HS-27A (cell line): ENCODE results near the gene CSRP2.
A peak's percentile ranks its signal among the peaks of the same experiment; 100 is the strongest.

Source experiments
- DNase-seq: peaks from one replicate; pipeline ENCODE4 v3.0.0-alpha.2; 2012; ENCODE audit warnings: low read depth, missing footprints

The CSRP2 gene

DNA sequence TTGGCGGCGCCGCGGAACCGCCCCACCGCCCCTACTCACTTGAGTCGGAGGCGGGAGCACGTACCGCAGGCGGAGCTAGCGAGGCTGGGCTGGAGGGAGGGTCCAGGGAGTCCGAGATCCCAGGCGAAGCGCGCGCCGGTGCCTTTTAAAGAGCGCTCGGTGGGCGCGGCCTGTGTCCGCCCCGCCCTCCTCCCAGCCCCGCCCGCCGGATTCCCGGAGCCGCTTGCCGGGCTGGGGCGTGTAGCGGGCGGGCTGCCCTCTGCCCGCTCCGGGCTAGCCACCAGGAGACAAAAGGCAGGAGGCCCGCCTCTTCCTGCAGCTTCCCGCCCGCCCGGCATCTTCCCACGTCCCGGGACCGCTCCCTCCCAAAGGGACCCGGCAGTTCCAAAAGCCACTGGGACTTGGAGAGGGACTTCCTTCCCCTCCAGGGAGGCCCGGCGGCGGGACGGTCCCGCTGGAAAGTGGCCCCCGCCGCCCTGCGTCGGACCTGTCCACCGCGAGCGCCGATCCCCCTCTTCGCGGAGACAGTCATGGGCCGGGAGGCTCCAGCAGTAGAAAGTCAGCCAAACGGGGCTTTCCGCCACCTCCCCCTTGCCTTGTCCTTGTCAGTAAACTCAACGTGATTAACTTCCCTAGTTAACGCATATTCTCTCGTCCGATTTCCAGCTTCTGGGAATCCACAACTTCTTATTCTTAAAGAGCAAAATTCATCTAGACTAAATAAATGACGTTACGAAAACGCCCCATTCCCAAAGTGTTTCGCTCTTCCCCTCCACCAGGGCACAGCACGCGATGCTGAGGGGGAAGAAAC lies at the start of gene CSRP2:
Gene CSRP2 (minus strand): TSS at position 121 of the 811 bp plus-strand sequence. CDS start 12,759 bp downstream, outside the sequence.
- peak; percentile 68 for DNase-seq

DNA sequence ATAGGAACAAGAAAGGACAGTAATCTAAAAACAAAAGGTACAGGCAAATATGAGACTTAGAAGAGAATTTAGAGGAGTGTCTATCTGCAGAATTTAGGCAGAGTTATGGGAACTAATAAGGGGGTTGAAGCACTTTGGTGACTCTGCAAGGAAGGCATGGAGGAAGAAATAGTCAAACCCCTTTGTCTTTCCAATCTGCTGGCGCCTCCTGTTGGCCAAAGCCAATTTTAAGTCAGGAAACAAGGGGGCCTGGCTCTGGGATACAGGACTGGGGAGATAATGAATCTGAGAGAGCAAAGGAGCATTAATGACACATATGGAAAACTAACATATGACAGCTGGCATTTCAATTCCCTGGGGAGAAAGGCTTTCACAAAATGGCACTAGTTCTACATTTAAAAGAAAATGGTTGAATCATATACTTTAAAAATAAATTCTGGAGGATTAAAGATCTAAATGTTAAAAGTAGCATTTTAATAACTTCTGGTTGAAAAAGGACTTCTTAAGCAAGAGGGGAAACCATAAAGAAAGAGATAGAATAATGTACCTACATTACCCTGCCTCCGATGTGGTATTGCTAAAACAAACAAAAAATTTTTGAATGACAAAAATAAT lies 48.5 kb upstream of the CSRP2 start:
- no peak for DNase-seq

DNA sequence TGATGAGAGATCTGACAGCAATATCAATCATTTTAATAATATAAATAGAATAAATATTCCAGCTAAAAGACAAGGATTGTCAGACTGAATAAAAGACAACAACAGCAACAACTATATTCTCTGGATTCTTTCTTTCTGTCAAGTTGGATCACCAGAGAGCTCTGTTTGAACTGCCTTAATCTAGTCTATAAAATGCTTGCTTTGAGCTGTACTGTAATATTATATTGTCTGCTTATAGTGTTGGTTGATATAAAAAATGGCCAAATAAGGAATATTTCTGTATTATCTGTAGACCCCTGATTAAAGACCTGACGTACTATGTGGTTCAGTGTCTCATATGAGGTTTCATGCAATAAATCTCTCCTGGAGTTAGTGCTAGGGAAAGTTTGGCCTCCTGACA lies 46.3 kb upstream of the CSRP2 start:
- DNase-seq = no peak

GRCh38 chr12:76922866-76923265 lies 44.0 kb upstream of the CSRP2 start:
- DNase-seq = no peak

- no peak for DNase-seq
Observed at GRCh38 chr12:76921891-76922664, 43.3 kb upstream of the CSRP2 start.

GRCh38 chr12:76921100-76921471 lies 42.3 kb upstream of the CSRP2 start:
- DNase-seq = no peak

DNA sequence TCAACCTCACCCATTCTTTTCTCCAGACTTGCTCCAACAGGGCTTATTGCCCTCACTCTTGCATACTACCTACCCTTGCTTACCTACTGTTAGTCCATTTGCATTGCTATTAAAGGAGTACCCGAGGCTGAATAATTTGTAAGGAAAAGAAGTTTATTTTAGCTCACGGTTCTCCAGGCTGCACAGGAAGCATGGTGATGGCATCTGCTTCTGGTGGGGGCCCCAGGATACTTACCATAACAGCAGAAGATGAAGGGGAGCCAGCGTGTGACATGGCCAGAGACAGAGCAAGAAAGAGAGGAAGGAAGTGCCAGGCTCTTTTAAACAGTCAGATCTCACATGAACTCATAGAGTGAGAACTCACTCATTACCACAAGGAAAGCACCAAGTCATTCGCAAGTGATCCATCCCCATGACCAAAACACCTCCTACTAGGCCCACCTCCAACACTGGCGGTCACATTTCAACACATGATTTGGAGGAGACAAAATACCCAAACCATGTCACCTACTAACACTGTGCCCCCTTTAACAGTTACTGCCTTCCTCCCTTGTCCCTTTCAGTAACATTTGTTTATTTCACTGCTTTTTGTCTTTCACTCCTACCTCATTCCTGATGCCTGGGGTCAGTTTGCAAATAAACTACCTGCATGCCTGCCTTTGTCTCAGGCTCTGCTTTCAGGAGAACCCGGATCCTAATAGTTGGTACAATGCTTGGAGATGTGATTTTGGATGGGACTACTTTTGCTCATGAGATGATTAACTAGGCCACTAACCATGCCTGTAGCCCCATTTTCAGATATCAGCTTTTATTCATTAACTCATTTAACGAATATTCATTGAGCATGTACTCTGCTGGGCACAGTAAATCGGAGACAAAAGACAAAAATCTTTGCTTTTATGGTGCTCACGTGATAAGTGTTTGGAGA lies 41.6 kb upstream of the CSRP2 start:
- no peak for DNase-seq

DNA sequence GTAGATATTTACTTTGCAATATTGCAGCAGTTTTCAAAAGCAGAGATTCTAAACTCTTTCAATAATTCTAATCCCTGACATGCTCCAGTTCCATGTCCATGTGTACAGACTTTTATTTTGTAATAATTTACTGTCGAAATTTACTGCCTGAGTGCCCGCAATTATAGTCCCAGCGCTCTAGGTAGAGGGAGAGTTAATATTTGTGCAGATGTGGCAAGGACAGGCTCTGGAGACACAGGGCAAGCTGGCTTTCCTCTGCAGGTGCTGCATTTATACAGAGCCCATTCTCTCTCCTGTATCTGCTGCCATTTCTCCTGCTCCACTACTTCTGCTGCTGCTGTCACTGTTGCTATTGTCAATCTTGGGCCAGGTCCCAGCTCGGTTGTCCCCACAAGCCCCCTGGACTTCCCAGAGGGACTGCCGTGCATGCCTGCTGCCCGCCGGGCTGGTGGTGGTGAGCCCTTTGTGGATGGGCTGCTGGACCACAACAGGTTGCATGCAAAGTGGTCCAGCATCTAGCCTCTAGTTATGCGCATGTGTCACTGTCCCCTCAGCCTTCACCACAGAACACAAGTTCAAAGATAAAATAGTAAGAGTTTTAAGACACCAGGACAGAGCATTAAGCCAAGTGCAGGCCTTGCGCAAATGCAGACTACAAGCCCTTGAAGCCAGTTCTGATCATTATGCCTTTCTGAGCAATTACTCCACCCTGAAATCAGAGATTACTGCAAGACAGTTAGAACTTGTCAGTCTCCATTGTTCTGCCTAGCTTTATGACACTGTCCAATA lies 40.8 kb upstream of the CSRP2 start:
- no peak for DNase-seq

GRCh38 chr12:76916170-76916540 lies 37.3 kb upstream of the CSRP2 start:
- no peak for DNase-seq

DNA sequence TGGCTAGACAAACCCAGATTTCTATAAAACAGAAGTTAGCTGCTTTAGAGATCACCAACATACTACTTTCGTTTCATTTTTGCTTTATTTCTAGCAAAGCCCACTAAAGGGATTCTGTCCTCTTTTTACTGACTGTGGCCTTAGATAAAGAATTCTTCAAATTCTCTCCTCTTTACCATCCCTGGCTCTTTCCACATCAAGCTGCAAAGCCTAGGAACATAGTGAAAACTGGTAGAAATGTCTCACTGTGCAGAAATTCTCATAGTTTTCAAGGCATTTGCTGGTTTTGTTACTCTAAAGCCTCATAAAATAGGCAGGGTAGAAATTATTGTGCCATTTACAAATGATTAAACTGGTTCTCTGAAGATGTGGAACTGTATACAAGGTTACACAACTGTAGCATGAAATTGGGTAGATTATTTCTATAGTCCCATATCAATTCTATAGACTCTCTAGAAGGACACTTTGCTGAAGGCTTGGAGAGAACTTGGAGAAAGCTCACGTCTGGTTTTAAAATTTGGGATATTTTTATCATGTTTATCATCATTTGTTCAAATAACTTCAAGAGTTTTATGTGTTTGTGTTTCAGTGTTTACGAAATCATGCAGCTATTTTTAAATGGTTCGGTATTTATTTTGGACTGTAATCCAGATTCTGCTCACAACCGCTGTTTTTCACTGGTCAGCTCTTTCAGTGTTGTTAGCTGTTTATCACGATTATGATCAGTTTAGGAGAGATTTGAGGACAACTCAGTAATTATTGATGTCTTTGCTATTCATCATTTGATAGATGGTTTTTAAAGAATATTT lies 36.7 kb upstream of the CSRP2 start:
- no peak for DNase-seq

DNA sequence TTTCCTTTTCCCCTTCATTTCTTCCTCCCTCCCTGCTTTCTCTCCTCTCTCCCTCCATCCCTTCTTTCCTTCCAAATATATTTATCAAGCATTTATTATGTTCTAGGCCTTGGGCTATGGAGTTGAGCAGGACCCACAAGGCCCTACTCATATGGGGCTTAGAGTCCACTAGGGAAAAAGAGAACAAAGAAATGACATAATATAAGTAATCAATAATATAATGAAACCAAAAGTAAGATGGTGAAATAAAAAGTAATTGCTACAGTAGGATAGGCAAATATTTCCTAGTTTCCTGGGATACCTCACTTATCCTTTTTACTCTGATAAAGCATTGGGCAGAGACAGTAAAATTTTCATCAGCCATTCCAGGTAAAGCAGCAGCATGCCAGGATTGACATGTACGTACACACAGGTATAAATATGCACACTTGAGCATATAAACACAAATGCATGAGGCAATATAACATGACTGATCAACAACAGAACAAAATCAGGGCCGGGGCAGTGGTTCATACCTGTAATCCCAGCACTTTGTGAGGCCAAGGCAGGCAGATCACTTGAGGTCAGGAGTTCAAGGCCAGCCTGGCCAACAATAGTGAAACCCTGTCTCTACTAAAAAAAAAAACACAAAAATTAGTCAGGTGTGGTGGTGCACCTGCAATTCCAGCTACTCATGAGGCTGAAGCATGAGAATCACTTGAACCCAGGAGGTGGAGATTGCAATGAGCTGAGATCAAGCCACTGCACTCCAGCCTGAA lies 35.5 kb upstream of the CSRP2 start:
- no peak for DNase-seq

GRCh38 chr12:76909290-76909689 lies 30.5 kb upstream of the CSRP2 start:
- DNase-seq = no peak

- no peak for DNase-seq
Observed at GRCh38 chr12:76908303-76909017, 29.6 kb upstream of the CSRP2 start.

DNA sequence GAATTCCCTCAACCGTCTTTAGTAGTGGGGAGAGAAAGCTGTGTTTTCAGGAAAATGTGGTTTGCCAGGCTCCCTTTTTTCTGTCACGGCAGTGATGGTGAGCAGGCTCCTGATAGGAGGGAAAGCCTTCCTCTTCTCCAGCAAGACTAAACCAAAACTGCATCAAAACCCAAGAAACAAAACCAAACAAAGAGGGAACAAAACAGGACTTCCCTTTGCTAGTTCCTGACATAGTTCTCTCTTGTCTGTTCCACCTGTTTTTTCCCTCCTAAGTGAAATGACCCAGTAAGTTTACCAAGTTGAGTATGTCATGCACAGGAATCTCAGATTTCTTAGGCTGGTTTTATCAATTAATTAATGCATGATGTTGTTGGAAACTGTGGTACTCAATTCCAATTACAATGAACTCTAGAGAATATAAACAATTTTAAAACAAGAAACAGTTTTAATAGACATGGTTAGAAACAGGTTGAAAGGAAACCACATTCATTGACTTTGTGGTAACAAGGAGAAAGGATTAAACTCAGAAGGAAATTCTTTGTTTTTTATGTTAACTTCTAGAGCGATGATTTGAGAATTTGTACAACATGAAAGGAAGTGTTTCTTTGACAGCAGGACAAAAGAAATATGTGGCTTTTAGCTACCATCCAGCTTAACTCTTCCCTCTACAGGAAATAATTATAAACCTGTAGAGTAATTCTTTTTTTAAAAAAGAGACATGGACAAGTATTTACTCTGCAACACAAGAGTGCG lies 23.0 kb upstream of the CSRP2 start:
- no peak for DNase-seq

DNA sequence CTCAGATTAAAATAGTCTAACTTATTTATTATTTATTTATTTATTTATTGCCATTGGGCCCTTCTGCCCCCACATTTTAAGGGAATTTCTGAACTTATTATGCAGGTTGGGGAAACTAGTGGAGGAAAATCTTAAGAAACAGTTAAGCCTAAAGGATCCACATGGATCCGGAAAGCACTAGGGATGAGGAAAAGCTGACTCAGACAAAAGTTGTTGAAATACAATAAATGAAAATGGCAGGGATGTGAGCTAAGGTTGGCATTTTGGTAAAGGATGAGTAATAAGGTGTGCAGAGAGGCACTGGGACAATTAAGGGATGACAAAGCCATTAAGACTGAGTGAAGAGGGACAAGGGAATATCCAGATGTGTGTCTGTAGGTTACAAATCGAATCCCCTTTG lies 20.7 kb upstream of the CSRP2 start:
- no peak for DNase-seq

DNA sequence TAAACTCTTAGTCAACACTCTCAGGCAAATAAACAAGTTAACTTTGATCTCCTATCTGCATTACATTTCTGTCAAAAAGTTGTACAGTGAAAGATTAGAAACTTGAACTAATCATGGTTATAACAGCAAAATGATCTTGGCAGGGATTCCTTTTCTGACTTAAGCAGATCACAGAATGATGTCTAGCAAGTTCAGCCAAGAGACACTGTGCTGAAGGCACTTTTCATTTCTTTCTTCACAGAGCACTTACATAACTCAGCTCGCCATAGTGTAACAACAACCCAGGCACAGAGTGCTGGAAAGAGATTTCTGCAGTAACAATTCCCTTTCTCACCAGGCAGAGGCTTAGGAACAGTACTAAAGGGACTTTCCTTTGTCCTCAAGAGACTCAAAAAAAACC lies 19.6 kb upstream of the CSRP2 start:
- no peak for DNase-seq

- DNase-seq = no peak
Observed at GRCh38 chr12:76896274-76896673, 17.5 kb upstream of the CSRP2 start.

- DNase-seq = no peak
Observed at GRCh38 chr12:76895796-76896195, 17.0 kb upstream of the CSRP2 start.
